ENCODE measurements around the gene PRKCE.

PRKCE gene

DNA sequence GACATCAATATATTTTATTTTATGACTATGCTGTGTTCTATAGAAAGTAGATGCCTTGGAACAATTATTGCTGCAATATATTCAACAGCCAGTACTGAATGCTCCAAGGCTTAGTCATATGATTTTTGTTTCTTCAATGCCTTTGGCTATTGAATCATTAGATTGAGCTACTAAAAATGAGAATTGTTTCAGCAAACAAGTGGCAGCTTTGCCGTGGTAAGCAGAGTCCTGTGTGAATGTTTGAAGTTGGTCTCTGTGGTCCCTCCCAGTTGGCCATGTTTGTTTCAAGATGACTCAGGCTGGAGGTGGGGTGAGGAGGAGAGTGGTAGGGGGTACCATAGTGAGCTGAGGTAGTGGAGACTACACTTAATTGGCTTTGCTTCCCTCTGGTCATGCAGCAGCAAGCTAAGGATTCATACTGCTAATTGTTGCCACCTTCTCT, 447.2 kb downstream of the PRKCE start:
- DNase-seq: no peak

DNA sequence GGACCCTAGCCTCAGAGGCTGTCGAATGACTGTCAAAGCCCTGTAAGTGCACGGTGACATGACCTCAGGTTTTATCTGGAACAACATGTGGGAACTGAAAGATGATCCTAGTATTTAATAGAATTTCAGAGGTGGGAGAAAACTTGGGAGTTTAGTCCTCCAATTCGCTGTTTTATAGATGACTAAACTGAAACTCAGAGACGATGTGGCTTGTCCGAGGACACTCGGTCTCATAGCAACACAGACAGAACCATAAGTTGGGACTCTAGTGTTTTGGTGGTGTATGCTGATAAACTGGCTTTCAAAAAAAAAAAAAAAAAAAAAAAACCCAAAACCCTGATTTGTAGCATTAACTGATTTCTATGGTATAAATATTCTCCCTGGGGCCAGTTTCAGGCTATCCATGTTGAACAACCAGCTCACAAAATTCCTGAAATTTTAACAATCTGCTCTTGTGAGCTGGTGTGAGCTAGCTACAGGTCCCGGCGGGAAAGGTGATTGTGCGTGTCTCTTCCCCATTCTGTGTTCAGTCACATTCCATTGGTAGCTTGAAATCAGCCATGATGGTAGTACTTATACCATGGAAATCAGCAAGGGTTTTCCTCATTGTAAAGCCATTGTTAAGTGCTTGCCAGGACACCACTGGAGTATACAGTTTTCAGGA, 450.2 kb downstream of the PRKCE start:
- no peak for DNase-seq

DNA sequence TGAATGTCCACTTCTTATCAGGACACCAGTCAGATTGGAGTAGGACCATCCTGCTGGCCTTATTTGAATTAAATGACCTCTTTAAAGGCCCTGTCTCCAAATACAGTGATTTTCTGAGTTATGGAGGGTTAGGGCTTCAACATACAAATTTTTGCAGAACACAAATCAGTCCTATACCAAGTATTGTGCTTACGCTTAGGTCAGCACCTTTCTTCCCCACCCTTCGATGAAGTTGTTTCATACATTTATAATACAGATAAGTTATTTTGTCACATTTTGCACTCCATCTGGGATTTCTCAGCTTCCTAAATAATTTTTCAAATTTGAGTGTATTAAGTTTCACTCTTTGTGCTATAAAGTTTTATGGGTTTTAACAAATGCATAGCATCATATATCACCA, 455.2 kb downstream of the PRKCE start:
- DNase-seq: no peak

DNA sequence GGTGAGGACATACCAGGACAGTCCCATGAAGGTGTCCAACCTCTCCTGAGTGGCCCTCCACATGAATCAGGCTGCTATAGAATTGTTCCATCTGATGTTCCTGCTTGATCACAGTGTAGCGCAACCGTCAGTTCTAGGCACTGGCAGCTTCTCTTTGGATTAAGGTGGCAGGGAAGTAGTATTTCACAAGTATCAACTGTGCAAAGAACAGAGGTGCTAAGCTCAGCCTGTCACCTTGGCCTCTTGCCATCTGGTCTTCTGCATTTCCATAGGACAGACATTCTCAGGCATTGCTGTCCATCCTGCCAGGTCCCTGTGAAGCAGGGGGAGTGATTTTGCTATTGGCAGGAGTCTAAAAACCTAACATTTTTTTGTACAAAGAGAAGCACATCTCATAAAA, 463.5 kb downstream of the PRKCE start:
- peak in 1 of 2 experiments; percentile 27 for DNase-seq

DNA sequence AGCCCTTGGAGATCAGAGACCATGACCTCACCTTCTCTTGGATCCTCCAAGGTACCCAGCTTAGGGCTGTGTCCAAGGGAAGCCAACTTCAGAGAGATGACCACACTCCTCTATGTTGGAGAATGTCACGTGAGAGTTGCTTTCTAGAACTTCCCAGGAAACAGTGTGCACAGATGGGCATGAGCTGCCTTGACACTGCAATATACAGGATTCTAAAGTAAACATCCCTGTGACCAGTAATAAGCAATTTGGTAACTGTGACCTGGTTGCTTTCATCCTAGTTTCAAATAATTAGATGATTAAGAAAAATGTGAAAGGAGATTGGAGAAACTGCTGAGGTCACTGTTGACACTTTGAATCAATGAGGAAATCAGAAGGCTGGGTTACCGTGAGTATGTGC, 464.7 kb downstream of the PRKCE start:
- no peak for DNase-seq

DNA sequence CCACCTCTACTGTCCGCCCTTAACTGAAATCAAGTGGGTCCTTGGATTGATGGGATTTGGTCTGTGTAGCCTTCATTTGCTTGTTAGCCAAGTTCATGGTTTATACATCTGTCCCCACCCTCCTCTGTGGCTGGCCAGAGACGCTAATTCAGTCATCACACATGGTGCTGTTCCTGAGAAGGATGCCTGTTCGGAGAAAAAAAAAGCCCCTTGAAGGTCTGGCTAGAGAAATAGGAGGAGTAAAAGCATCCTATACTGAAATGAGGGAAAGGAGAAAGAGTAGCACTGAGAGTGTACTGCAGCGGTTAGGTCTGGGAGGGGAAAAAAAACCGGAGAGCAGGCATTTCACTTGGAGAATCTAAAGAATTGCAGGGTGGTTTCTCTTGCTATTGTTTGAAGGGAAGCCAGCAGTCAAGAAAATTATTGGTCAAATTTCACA, 465.1 kb downstream of the PRKCE start:
- DNase-seq: no peak

DNA sequence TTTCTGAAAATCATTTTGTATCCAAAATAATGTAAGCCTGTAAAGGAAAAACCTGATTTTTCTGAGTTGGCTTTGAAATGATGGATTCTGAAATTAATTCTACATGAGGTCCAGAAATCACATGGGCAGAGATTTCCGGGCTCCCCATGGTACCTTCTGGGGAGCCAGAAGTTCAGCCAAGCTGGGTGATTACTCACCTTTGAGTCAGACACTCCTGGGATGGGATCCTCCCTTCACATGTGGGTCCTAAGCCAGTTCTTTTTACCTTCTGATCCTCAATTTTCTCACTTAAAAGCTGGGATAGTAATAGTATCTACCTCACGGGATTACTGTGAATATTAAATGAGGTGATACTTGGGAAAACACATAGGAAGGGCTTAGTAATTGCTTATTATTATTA, 465.9 kb downstream of the PRKCE start:
- DNase-seq: no peak

DNA sequence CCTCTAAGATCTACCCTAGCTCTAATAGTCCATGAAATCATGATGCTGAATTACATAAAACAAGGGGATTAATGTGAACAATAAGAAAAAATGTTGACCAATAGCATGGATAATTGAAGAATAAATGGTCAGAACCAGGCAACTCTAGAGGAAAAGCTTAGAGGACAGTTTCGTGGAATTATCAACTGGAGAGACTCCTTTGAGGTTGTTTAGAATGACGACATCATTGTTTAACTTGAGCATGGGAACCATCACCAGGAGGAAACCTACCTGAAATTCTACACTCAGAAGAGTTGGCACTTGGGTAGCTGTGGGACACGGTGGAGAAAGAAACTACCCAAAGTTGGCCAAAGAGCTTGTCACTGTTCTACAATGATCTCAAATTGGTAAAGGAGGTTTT, 466.5 kb downstream of the PRKCE start:
- DNase-seq: no peak

DNA sequence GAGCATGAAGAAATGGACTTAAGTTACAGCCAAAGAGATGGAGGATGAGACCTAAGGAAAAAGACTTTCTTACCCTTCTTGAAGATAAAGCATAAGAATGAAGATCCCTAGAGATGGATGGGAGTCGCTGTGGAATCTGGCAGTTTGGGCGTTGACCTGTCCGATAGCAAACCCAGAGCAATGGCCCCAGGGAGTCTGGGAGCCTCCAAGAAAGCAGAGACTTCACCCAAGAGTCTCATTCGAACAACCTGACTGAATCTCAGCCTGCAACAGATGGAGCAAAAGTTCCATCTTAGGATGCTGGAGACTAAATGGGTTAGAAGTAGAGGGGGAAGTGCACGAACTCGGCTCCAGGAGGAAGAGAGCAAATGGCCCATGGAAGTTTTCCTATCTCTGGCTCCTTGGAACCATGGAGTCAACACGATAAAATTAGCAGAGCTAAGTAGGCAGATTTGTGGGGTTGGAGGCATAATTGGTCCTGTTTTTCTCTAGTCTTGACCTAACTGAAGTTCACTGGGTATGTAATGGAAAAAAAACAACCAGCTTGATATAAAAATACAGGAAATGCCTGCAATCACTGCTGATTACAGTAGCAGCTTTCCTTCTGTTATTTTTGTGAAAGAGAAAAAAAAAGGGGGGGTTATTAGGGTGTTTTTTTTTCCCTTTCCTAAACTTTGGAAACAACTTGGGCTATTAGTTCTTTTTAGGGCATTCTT, 467.3 kb downstream of the PRKCE start:
- DNase-seq: no peak

DNA sequence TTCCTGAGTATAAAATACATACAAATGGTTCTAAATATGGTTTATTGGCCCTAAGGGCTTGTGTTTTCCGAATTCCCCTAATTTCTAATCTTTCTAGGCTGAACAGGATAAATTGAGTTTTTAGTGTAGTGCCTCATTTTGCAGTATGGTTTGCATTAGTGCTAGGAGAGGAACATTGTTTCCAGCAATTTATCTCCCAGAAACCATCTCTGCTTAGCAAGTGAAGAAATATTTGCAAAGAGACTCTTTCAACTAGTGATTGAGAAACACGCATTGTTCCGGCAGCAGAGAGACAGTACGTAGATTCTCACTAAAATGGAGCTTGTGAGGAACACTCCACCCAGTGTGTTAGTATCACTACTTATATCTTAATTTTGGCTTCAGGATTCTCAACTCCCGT, 468.0 kb downstream of the PRKCE start:
- DNase-seq: no peak

DNA sequence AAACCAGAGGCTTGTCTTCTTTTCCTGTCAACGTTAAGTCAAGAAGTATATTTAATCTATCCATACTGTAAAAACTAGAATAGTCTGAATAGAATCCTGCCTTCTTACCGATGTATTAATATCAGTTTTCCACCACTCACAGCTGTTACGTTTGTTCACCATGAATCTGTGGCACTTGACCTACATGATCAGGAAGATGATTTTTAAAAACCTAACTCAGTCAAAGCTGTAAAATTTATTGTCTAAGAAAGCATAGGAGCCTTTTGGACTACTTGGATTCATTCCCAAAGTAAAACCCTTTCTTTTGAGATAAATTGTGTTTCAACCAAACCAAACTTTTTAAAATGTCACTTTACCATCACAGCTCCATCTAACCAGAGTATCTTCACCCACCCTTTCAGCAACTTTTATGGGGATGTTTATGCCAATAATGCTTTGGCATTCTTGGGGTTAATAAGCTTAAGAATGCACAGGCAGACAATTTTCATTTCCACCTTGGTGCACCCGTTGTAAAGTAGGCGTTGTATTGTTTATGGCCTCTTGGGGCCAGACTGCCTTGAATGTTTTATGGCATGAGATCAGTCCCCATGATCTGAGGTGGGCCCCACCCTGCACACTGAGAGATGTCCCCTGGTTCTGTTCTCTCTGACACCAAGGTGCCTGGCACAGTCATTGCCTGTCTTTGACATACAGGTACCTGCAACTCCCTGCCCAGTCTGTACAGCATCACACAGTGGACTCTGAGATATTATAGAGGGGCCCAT, 469.5 kb downstream of the PRKCE start:
- DNase-seq: no peak

DNA sequence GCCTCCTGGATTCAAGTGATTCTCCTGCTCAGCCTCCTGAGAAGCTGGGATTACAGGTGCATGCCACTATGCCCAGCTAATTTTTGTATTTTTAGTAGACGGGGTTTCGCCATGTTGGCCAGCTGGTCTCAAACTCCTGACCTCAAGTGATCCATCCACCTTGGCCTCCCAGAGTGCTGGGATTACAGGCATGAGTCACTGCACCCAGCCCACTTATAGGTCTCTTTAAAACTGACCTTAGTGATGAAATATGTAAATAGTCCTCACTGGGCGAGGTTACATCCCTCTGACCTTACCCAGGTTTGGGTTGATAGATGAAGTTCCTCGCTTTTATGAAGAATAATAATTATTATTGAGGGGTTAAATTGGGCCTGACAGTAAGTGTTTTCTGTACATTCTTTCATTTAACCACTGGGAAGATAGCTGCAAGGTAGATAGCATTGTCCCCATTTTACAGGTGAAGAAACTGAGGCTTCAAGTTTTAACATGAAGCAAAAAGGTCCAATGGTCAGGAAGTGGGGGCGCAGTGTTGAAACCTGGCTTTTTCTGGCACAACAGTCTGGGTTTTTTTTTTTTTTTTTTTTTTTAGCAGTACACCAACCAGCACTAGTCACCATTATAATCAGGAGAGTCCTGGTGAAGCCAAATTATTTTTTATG, 471.0 kb downstream of the PRKCE start:
- DNase-seq: no peak

DNA sequence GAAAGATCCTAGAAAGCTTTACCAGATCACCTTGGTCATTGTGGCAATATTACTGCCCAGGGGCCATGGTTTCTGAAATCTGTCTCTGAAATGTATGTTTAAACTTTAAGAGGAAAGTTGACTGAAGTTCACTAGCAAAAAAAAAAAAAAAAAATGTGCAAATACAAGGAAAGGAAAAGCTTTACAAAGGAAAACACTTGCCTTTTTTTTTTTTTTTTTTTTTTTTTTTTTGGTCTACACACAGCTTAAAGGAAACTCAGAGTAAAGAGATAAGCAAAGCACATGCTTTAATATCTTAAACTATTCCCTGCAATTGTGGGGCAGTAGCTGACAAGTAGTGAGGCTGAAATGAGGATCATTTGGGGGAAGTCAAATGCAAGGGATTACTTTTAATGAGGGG, 471.5 kb downstream of the PRKCE start:
- no peak for DNase-seq

DNA sequence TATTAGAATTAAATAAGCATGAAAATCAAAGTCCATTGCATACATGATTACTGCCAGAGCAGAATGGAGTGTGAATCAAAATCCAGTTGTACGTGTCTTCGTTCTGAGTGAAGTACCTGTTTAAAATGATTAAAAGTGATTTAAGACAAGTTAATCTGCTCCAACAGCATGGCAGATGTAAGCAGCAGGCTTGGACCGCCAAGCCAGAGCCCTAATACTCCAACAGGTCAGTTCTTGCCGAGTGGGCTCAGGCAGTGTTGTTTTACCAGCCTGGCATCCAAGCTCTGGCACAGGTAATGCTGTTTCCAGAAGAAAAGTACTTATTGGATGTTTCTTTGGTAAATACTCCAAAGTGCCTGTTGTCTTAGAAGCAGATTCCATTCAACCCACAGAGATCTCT, 474.3 kb downstream of the PRKCE start:
- DNase-seq: no peak

DNA sequence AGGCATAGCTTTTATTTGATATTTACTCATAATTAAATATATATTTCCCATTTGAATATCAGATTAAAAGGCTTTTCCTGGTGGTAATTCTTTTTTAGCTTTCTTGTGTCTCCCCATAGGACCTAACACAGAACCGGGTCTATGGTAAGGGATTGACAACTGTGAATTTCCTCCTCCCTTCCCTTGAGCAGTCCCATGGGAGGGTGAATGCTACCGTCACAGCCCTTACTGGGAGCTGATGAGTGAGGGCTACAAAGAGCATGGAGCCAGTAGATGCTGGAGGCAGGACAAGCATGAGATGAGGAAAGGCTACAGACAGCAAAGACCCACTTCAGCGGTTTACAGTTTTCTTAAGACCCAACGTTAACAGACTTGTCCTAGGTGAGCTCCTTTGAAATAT, 475.1 kb downstream of the PRKCE start:
- no peak for DNase-seq

DNA sequence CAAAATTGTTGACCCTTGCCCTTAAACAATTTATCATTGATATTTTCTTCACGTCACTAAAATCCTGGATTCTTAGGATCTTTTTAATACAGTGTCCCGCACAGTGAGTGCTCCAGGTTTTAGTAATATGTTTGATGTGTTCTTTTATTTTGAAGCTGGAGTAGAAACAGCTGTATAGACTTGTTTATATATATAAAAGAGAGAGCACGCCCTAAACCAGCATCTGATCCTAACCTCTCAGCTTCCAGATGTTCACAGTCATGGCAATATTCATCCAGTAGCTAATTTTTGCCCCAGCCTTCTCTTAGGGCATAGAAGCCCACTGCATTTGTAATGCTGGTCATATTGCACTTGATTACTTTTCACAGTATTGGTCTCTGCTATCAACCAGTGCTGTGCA, 475.7 kb downstream of the PRKCE start:
- no peak for DNase-seq

DNA sequence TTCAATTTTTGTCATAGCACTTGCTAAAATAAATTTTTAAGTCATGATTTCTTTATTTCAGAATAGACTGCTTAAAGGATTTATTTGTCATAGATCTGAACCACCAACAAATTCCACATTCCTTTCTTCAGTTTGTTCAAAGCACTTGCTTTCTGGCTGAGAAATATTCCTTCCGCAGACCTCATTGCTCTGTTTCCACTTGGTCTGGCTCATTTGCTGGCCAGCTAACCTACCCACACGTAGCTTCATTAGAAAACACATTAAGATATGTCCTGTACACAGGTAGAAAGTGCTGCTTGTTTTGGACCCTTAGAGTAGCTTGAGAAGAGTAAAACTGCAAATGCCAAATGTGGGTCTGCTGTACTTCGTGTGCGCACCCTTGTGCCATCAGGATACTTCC, 479.0 kb downstream of the PRKCE start:
- DNase-seq: no peak

DNA sequence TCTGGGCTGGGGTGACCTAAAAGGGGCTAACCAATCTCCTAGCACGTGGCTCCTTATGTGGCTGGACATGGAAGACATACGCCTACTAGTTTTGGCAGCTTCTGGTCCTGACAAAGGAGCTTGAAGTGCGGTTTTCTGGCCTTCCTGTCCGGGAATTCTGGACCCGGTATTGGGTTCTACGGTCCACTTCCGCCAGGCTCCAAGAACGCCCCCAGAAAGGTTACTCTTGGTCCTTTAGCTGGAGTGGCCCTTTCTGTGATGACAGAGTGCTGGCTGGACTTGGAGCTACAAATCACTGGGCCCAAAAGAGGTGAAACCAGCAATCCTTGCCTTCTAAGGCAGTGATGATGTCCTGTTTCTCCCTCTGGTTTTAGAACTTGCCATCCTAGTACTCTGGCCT, 481.5 kb downstream of the PRKCE start:
- DNase-seq: no peak

DNA sequence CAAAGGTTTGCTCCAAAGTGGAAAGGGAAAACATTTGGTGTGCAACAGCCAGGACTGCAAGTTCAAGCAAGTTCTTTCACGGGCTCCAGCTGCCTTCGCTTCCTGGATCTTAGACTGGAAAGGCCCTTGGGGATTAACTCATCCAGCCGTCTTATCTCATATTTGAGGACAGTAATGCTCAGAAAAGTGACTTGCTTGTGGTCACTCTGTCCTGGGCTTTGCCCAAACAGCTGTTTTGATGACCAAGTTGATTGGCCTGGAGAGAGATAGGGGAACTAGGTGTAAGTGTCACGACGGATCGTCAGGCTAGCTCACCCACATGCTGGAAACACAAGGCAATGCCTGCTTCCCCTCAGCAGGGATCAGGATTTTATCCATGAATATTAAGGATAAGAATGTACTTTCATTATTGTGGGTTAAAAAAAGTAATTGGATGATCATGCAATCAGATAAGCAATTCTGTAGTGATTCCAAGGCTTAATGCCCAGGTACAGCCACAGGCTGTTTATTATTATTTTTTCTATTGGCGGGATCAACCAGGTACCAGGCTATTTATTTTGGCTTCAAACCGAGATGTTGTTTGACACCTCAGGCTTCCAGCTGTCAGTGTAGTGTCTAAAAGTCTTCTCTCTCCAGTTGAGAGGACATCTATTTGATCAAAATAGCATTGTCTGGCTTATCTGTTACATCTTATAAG, 483.2 kb downstream of the PRKCE start:
- peak in 1 of 2 experiments; percentile 32 for DNase-seq

DNA sequence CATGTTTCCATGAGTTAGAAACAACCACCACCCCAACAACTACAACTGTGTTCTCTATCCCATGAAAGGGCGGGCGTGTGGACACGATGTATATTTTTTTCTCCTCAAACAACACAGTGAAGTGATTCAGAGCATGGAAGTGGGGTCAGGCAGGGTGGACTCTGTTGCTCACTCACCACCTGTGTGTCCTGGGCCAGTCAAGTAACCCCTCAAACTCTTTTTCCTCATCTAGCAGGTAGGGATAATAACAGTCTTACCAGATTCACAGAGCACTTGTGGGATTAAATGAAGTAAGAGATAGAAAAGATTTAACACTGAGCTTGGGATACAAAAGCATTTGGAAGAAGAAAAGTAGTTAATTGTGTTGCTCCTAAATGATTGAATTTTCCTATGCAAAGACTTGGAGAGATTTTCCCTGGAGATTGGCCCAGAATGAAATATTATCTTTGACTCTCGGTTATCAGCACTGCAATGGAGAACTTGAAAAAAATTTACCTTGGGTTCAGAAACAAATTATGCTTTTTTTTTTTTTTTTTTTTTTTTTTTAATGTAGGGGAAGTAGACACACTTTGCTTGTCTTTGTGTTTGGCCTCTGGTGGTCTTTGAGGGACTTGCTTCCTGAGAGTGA, 483.9 kb downstream of the PRKCE start:
- no peak for DNase-seq

DNA sequence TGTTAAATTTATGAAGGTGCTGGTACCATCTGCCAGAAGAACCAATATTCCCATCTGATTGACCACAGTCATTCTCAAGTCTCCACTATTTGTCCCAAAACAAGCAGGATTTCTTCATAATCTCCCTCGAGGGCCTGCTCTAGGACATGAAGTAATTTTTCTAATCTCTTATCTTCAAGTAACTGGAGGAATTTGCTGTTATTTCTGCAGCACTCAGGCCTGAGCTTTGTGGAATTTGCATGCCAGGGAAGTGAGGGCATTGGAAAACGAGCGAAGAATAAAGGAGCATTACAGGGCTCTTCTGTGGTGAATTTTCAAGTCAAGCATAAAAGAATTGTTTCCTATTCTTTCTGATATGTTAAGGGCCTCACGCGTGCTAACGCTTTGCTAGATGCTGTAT, 484.5 kb downstream of the PRKCE start:
- DNase-seq: no peak

DNA sequence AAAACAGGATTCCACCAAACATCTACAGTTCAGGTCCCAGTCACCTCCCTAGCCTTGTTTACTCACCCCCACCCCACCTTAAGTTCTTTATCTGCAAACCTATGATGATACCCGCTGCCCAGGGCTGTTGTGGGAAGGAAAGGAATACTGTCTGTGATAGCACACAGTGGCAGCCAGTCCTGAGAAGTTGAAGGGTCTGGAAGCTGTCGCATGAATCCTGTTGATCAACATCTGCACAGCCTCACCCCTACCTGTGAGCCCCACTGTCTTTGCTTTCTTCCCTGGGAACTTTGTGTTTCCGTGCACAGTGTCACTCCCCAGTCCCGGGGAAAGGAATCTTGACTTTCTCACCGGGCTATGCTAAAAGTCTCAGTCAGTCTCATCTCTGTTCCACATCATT, 485.0 kb downstream of the PRKCE start:
- DNase-seq: no peak

Data from NCI-H446 (cell line).